Liver (tissue), 9 donors: Measurements from ENCODE around the gene KANSL1. TPM values are rescaled to one million over a fixed set of nuclear protein-coding genes. Genes with fewer than 3 reads are reported as not detected.

Experiments used
- DNase-seq: peaks from one replicate; pipeline ENCODE4 v3.0.0-alpha.2; 2017; ENCODE audit warnings: low spot score
- H3K27ac ChIP-seq, 2 donors: one replicate each; pipeline ENCODE4 v1.7.0; 2013; ENCODE audit warnings: inconsistent platforms in 2 of 2, low read length in 2 of 2, control low read depth in 1 of 2, low read depth in 1 of 2, mild to moderate bottlenecking in 1 of 2
- H3K27me3 ChIP-seq, 4 donors: one replicate each; pipeline versions ENCODE4 v1.6.1 to v1.7.0; 2013; ENCODE audit warnings: low read length in 3 of 4, inconsistent platforms in 1 of 4, mild to moderate bottlenecking in 1 of 4, moderate library complexity in 1 of 4; ENCODE audit not compliant: control insufficient read depth in 4 of 4, insufficient read depth in 4 of 4
- H3K36me3 ChIP-seq, 4 donors: one replicate each; pipeline versions ENCODE4 v1.6.1 to v1.7.0; 2013; ENCODE audit warnings: low read length in 3 of 4, mild to moderate bottlenecking in 3 of 4, low read depth in 1 of 4, moderate library complexity in 1 of 4; ENCODE audit not compliant: control insufficient read depth in 4 of 4, insufficient read depth in 3 of 4
- H3K4me1 ChIP-seq, 4 donors: one replicate each; pipeline versions ENCODE4 v1.6.1 to v1.7.0; 2013; ENCODE audit warnings: low read length in 3 of 4, mild to moderate bottlenecking in 3 of 4, moderate library complexity in 1 of 4; ENCODE audit not compliant: control insufficient read depth in 4 of 4, insufficient read depth in 4 of 4
- H3K4me3 ChIP-seq, 3 donors: one replicate each; pipeline versions ENCODE4 v1.6.1 to v1.7.0; 2013; ENCODE audit warnings: low read length in 3 of 3, control low read depth in 1 of 3, low read depth in 1 of 3, mild to moderate bottlenecking in 1 of 3
- H3K9ac ChIP-seq, 2 donors: one replicate each; pipeline ENCODE4 v1.7.0; 2013; ENCODE audit warnings: low read length in 2 of 2, mild to moderate bottlenecking in 2 of 2, moderate library complexity in 2 of 2, control low read depth in 1 of 2, low read depth in 1 of 2
- H3K9me3 ChIP-seq, 4 donors: one replicate each; pipeline versions ENCODE4 v1.6.1 to v1.7.0; 2013; ENCODE audit warnings: low read length in 3 of 4; ENCODE audit not compliant: control insufficient read depth in 4 of 4
- GABPA ChIP-seq, 2 donors: IDR thresholded peaks in 1 of 2; conservative IDR thresholded peaks in 1 of 2; 2 replicates each; pipeline ENCODE4 v1.6.1; 2016; ENCODE audit warnings: antibody characterized with exemption in 2 of 2, mild to moderate bottlenecking in 1 of 2, moderate library complexity in 1 of 2
- HNF4G ChIP-seq: IDR thresholded peaks from 2 replicates; pipeline ENCODE4 v1.6.1; 2016; ENCODE audit warnings: antibody characterized with exemption
- RAD21 ChIP-seq, 2 donors: IDR thresholded peaks; 2 replicates each; pipeline ENCODE4 v1.6.1; 2016; ENCODE audit warnings: antibody characterized with exemption in 2 of 2, mild to moderate bottlenecking in 2 of 2
- RXRA ChIP-seq, 2 donors: IDR thresholded peaks; 2 replicates each; pipeline ENCODE4 v1.6.1; 2017 to 2018; ENCODE audit warnings: antibody characterized with exemption in 2 of 2, mild to moderate bottlenecking in 1 of 2
- SP1 ChIP-seq: IDR thresholded peaks from 2 replicates; pipeline ENCODE4 v1.6.1; 2018; ENCODE audit warnings: antibody characterized with exemption, mild to moderate bottlenecking
- TAF1 ChIP-seq: conservative IDR thresholded peaks from 2 replicates; pipeline ENCODE4 v1.6.1; 2016; ENCODE audit warnings: antibody characterized with exemption, mild to moderate bottlenecking
- YY1 ChIP-seq: IDR thresholded peaks from 2 replicates; pipeline ENCODE4 v1.6.1; 2016; ENCODE audit warnings: antibody characterized with exemption, mild to moderate bottlenecking
- WGBS: extraction: QIAGEN DNeasy Blood & Tissue Kit; methylation state at CpG from one replicate; pipeline ENCODE4 v1.1.7; 2013; 5-methylcytosine and 5-hydroxymethylcytosine counted together
- polyA plus RNA-seq, 2 donors: library from polyadenylated mRNA; stranded (reverse) in 1 of 2; unstranded in 1 of 2; fragments of 200-250 nt in 1 of 2; fragments of >200 nt in 1 of 2; fragmentation: Nextera tagmentation in 1 of 2; extraction: Ambion mirVana in 1 of 2; gene quantifications; one replicate each; pipeline versions ENCODE4 v1.2.1 to v1.2.3, GENCODE V29; 2013 to 2015
- total RNA-seq, 2 donors: library from RNA; depleted of rRNA; stranded (reverse); fragments of >200 nt; gene quantifications; one replicate each; pipeline ENCODE4 v1.2.3, GENCODE V29; 2014
- TF ChIP-seq, protein P1 (sequence below): fragments of 150-350 bp; IDR thresholded peaks from 2 replicates; pipeline ENCODE4 v1.5.1; 2017; ENCODE audit warnings: improper control_type of control experiment, low read depth, low read length; ENCODE audit not compliant: missing input control
- TF ChIP-seq, protein P2 (sequence below): IDR thresholded peaks from 2 replicates; pipeline ENCODE4 v1.6.1; 2016; ENCODE audit warnings: antibody characterized with exemption
- donor health status: healthy.
- donor health status: healthy.
- donor health status: healthy.
- donor health status: healthy.
- donor health status: healthy.

KANSL1 gene
- total and polyA plus RNA-seq, 4 donors: 5.5 to 86.3 (median 24.0) TPM

DNA sequence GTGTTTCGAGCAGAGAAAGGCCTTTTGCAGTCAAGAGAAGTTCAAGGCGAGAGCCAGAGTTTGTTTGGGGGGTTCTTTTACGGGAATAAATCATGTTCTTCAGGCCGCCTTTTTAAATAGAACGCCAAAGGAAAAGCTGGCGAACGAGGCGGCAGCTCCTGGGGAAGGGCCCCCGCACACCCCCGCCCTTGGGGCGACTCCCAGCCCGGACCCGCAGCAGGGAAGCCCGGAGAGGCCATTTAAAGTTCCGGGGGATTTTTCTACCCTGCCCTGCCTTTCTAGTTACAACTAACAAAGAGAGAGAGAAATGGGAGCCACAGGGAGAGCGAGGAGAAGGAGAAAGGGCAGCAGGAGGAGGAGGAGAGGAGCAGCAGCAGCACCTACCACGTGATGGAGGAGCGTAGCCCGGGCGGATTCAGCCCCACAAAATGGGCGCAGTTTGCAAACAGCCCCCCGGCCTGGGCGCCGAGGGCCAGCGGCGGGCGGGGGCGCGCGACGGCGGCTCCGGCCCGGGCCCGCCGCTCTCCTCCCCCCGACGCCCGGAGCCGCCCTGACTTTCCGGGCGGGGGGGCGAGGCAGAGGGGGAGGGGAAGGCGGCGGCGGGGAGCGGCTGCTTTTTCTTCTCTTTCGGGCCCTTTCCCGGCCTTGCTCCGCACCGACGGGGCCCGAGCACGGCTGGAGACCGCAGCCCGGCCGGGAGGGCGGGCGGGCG, 634 bp downstream of the KANSL1 start:
- WGBS: under 1% methylated on average over 60 of the region's 60 CpGs
- Histone ChIP-seq H3K36me3 (no peaks in the 10 kb centered on the region), H3K9me3 (no peaks in the 10 kb centered on the region), H3K9ac (peak overlapping the region; percentile 38 to 87), H3K4me1 (peaks cover 11 to 27% (median 23%) of the 10 kb centered on the region in 4 donors), H3K27me3 (no peaks in the 10 kb centered on the region), H3K27ac (peak overlapping the region; percentile 94 to 97), H3K4me3 (peak overlapping the region; percentile 45 to 93 (median 74))
- peak; percentile 87 for DNase-seq
- TF ChIP-seq GABPA (IDR thresholded peaks at IDR 0.05 in 1 of 2, conservative IDR thresholded peaks at IDR 0.05 in 1 of 2) (no peak), TAF1 (no peak), RAD21 (IDR thresholded peaks at IDR 0.05) (peak in 1 of 2 donors; percentile 21)

DNA sequence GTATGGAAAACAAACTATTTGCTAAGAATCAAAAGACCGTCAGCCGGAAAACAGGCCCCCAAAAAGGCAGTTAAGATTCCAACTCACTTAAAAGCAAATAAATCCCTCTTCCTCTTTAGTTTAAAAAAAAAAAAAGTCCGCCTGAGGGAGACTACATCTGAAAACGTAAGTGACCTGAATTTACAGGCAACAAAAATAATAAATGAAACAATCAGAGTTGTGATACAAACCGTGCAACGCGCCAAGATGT, 1.1 kb downstream of the KANSL1 start:
- Histone ChIP-seq H3K27ac (peak overlapping the region; percentile 94 to 97), H3K9me3 (no peaks in the 10 kb centered on the region), H3K4me3 (peak overlapping the region; percentile 45 to 93 (median 74)), H3K9ac (peak overlapping the region; percentile 38 to 87), H3K4me1 (peaks cover 13 to 30% (median 24%) of the 10 kb centered on the region in 4 donors), H3K36me3 (no peaks in the 10 kb centered on the region), H3K27me3 (no peaks in the 10 kb centered on the region)
- under 1% methylated on average over 7 of the region's 7 CpGs for WGBS
- no peak for TF ChIP-seq RXRA (IDR thresholded peaks at IDR 0.05)
- no peak for TF ChIP-seq SP1
- no peak for TF ChIP-seq HNF4G
- TF ChIP-seq, protein P1, sequence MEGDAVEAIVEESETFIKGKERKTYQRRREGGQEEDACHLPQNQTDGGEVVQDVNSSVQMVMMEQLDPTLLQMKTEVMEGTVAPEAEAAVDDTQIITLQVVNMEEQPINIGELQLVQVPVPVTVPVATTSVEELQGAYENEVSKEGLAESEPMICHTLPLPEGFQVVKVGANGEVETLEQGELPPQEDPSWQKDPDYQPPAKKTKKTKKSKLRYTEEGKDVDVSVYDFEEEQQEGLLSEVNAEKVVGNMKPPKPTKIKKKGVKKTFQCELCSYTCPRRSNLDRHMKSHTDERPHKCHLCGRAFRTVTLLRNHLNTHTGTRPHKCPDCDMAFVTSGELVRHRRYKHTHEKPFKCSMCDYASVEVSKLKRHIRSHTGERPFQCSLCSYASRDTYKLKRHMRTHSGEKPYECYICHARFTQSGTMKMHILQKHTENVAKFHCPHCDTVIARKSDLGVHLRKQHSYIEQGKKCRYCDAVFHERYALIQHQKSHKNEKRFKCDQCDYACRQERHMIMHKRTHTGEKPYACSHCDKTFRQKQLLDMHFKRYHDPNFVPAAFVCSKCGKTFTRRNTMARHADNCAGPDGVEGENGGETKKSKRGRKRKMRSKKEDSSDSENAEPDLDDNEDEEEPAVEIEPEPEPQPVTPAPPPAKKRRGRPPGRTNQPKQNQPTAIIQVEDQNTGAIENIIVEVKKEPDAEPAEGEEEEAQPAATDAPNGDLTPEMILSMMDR: no peak
- no peak for DNase-seq

DNA sequence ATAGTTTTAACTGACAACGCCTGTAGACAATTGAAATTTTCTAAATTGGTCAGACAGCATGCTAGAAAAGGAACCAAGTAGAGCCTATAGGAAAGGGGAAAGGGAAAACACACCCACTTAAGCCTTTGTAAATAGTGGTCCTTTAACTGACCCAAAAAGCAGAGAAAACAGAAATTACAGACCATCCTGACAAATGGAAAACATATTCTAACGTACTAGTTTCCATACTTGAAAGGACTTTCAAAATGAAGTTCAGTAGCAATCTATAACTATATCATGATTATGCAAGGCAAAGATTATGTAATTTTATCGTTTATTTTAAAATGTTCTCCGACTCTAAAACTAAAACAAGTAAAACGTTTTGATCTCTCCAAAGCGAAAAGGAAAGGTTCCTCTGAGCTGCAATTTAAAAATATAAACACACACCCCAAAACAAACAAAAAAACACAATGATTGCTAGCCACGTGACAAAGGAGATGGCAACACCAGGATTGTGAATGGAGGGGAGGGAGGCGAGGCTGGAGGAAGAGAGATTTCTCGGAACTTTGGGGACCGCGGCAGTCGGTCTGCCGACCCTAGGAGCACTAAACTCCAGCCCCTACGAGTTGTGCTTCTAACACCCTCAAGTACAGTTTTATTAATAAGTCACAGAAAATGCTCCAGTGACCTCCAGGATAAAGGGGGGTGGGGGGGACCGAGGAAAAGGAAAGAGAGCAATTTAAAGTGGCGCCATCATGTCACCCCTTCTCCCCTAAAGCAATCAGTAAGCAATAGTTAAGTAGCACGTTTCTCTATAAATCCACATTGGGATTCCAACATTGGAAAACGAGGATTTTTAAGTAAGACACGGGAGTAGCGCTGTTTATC, 1.7 kb downstream of the KANSL1 start:
- Histone ChIP-seq H3K9ac (peak overlapping the region; percentile 38 to 87), H3K4me1 (peaks cover 13 to 34% (median 25%) of the 10 kb centered on the region in 4 donors), H3K27me3 (no peaks in the 10 kb centered on the region), H3K9me3 (no peaks in the 10 kb centered on the region), H3K27ac (peak overlapping the region; percentile 94 to 97), H3K36me3 (no peaks in the 10 kb centered on the region), H3K4me3 (peak overlapping the region; percentile 45 to 93 (median 74))
- peak; percentile 33 for TF ChIP-seq YY1
- TF ChIP-seq, protein P2, sequence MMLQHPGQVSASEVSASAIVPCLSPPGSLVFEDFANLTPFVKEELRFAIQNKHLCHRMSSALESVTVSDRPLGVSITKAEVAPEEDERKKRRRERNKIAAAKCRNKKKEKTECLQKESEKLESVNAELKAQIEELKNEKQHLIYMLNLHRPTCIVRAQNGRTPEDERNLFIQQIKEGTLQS: no peak
- peak; percentile 64 for DNase-seq
- under 1% methylated on average over 20 of the region's 20 CpGs for WGBS
